Measurements from ENCODE around the gene CTXN1.

The CTXN1 gene

GRCh38 chr19:7883796-7884570 lies 42.0 kb downstream of the CTXN1 start (continued):
- peak; percentile 31; the same call in 1 of the 2 replicates for TF ChIP-seq ZFHX2 (tag by site-specific recombination; conservative IDR thresholded peaks at IDR 0.05)
- TF ChIP-seq ZNF580 (tag by site-specific recombination; IDR thresholded peaks at IDR 0.05) = no peak

GRCh38 chr19:7883105-7883504 lies 42.8 kb downstream of the CTXN1 start:
- Histone ChIP-seq H3K9me3 (ENCODE audit: control insufficient read depth, insufficient read depth, low read depth, low read length) (no peaks in the 10 kb centered on the region), H3K4me1 (ENCODE audit: control insufficient read depth, insufficient read depth, low read length) (no peaks in the 10 kb centered on the region), H3K27ac (ENCODE audit: extremely low read depth, low read depth, low read length) (no peak overlapping the region), H3K4me3 (ENCODE audit: low read depth, low read length) (no peak overlapping the region), H3K36me3 (ENCODE audit: control insufficient read depth in 2 of 2, insufficient read depth in 1 of 2, low read length in 2 of 2) (no peaks in the 10 kb centered on the region)
- ChIA-PET POLR2A (interaction anchor here (0.7 to 1.0 kb wide), 3 partner anchors 11 to 18 kb away, joined by 3 to 9 read pairs (median 5); no protein-coding TSS in a partner anchor), CTCF (interaction anchor here (0.5 to 1.1 kb wide), 5 partner anchors 10 to 379 kb away, joined by 3 to 4 read pairs (median 3); no protein-coding TSS in a partner anchor)
- TF ChIP-seq ZEB2 (tag by site-specific recombination; IDR thresholded peaks at IDR 0.05) (peak; percentile 98), ZNF791 (tag by site-specific recombination; IDR thresholded peaks at IDR 0.05) (no peak)

- no peaks in the 10 kb centered on the region for H3K36me3 ChIP-seq (ENCODE audit: control insufficient read depth in 2 of 2, insufficient read depth in 1 of 2, low read length in 2 of 2)
- POLR2A ChIA-PET = no interaction called here
- H3K4me3 ChIP-seq (ENCODE audit: low read depth, low read length) = no peak overlapping the region
- no peaks in the 10 kb centered on the region for H3K4me1 ChIP-seq (ENCODE audit: control insufficient read depth, insufficient read depth, low read length)
- CTCF ChIA-PET = interaction anchor here (0.7 to 1.1 kb wide), 3 partner anchors 10 to 29 kb away, joined by 4 to 7 read pairs (median 4); no protein-coding TSS in a partner anchor
- TF ChIP-seq ZNF280D (tag by site-specific recombination; IDR thresholded peaks at IDR 0.05) = peak; percentile 66; the same call in 1 of the 2 replicates
- TF ChIP-seq ZNF174 (tag by site-specific recombination; IDR thresholded peaks at IDR 0.05) = no peak
- peak; percentile 100 for TF ChIP-seq ZNF146 (tag by site-specific recombination; IDR thresholded peaks at IDR 0.05)
- TF ChIP-seq ZNF580 (tag by site-specific recombination; IDR thresholded peaks at IDR 0.05) = peak; percentile 91
- TF ChIP-seq ZBTB48 (tag by site-specific recombination; IDR thresholded peaks at IDR 0.05) = no peak
- H3K27ac ChIP-seq (ENCODE audit: extremely low read depth, low read depth, low read length) = no peak overlapping the region
- H3K9me3 ChIP-seq (ENCODE audit: control insufficient read depth, insufficient read depth, low read depth, low read length) = no peaks in the 10 kb centered on the region
Measured at GRCh38 chr19:7881910-7882309, 44.0 kb downstream of the CTXN1 start.

- ChIA-PET CTCF (no interaction called here), POLR2A (interaction anchor here (0.6 kb wide), 1 partner anchor 49 kb away, joined by 3 read pairs; no protein-coding TSS in a partner anchor)
- Histone ChIP-seq H3K9me3 (ENCODE audit: control insufficient read depth, insufficient read depth, low read depth, low read length) (no peaks in the 10 kb centered on the region), H3K4me3 (ENCODE audit: low read depth, low read length) (no peak overlapping the region), H3K36me3 (ENCODE audit: control insufficient read depth in 2 of 2, insufficient read depth in 1 of 2, low read length in 2 of 2) (no peaks in the 10 kb centered on the region), H3K4me1 (ENCODE audit: control insufficient read depth, insufficient read depth, low read length) (no peaks in the 10 kb centered on the region), H3K27ac (ENCODE audit: extremely low read depth, low read depth, low read length) (no peak overlapping the region)
- no peak for TF ChIP-seq ZNF514 (tag by site-specific recombination; IDR thresholded peaks at IDR 0.05)
Measured at GRCh38 chr19:7879836-7880235, 46.1 kb downstream of the CTXN1 start.

GRCh38 chr19:7879111-7879807 lies 46.7 kb downstream of the CTXN1 start:
- Histone ChIP-seq H3K27ac (ENCODE audit: extremely low read depth, low read depth, low read length) (no peak overlapping the region), H3K9me3 (ENCODE audit: control insufficient read depth, insufficient read depth, low read depth, low read length) (no peaks in the 10 kb centered on the region), H3K36me3 (ENCODE audit: control insufficient read depth in 2 of 2, insufficient read depth in 1 of 2, low read length in 2 of 2) (no peaks in the 10 kb centered on the region), H3K4me1 (ENCODE audit: control insufficient read depth, insufficient read depth, low read length) (no peaks in the 10 kb centered on the region), H3K4me3 (ENCODE audit: low read depth, low read length) (no peak overlapping the region)
- CTCF ChIA-PET = interaction anchor here (0.6 kb wide), 1 partner anchor 9 kb away, joined by 3 read pairs; the partner anchor contains the start of gene LRRC8E
- POLR2A ChIA-PET = interaction anchor here (0.6 kb wide), 1 partner anchor 50 kb away, joined by 3 read pairs; no protein-coding TSS in a partner anchor
- TF ChIP-seq PRDM10 (tag by site-specific recombination; IDR thresholded peaks at IDR 0.05) = no peak
- TF ChIP-seq INSM2 (tag by site-specific recombination; IDR thresholded peaks at IDR 0.05) = no peak
- TF ChIP-seq ZNF530 (tag by site-specific recombination; IDR thresholded peaks at IDR 0.05; ENCODE audit: low read depth) = no peak
- no peak for TF ChIP-seq ZNF211 (tag by site-specific recombination; IDR thresholded peaks at IDR 0.05; ENCODE audit: low read depth)
